NCI-H1417 treated with DMSO at 0.1 percent for 48 hours (cell line): ENCODE measurements around the gene FASN.
"Not testable (repeated sequence)": the region's sequence is repeated elsewhere in the genome, so short reads cannot be mapped to it uniquely, and the experiment has no call there.

ENCODE experiments used
- DNase-seq: peaks from one replicate; lab custom pipeline; 2025; lab: John Stamatoyannopoulos, UW

FASN gene

DNA sequence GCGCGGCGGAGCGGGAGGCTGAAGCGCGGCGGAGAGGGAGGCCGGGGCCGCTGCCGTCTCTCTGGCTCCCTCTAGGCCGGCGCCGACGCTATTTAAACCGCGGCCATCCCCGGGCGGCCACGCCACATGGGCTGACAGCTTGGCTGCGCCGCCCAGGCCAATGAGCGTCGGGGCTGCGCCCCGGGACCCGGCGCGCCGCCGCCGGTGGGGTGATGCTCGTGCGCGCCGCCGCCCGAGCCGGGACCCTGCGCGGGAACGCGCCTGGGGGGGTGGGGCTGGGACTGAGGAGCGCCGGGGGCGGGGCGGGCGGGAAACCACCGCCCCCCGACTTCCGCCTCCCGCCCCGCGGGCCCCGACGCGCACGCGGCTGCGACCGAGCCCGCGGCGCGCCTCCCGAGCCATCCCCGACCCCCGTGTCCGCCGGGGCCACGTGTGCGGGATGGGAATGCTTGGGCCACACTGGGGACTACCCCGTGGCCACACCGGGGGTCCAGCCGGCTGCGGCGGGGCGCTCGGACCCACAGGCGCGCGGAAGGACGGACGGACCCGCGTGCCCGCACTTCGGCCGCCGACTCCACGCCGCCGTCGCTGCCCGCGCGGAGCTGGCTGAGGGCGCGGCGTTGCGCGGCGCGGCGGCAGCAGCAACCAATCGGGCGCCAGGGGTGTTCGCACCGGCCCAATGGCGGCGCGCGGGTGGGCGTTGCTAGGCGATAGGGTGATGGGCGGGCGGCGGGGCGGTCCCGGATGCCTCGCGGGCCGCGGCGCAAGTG, at the start of gene FASN:
Gene FASN, minus strand, starts transcription at position 68 of the 770 bp plus-strand sequence. CDS start 1,791 bp downstream, outside the sequence.
- peak; percentile 53 for DNase-seq

- no peak for DNase-seq
These were observed 48.9 kb upstream of the FASN start for GRCh38 chr17:82146663-82147654.

DNA sequence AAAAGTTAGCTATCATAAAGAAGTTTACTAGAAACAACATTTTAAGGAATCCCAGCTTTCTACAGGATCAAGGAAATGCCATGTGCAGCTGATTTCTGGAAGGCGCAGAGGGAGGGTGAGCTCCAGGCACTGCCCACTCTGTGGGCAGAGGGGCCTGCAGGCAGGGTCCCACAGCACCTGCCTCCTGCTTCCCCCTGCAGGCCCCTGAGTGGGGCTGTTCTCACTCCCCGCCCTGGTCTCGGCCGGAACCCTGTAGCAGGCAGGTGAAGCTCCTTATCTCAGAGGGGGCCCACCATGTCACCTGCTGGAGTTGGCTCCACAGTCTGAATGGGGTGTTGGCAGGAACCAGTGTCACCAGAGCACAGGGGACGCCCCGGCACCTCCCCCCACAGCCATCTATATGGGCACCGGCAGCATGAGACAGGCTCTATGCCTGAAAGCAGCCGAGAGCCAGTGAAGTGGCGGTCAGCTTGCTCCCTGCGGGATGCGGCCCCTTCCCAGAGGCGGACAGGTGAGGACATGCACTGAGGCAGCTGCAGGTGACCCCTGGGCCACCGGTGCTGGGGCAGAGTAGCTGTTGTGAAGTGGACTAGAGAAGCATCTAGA, 47.6 kb upstream of the FASN start:
- DNase-seq: no peak

DNA sequence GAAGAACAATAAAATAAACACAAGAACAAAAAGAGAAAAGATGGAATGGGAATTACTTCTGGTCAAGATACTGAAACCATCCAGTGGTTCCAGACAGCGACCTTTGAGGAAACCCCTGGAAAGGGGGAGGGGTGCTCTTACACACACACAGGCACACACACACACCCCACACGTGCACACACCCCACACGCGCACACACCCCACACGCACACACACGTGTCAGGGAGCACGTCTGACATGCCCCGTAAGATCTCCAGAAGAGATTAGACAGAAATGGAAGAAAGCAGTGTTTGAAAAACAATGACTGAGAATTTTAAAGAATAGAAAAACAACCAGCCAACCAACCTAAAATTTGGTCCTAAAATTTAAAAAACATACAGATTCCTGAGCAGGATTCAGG, 45.3 kb upstream of the FASN start:
- no peak for DNase-seq

GRCh38 chr17:82139961-82140360, 41.9 kb upstream of the FASN start:
- DNase-seq: not testable (repeated sequence)

DNA sequence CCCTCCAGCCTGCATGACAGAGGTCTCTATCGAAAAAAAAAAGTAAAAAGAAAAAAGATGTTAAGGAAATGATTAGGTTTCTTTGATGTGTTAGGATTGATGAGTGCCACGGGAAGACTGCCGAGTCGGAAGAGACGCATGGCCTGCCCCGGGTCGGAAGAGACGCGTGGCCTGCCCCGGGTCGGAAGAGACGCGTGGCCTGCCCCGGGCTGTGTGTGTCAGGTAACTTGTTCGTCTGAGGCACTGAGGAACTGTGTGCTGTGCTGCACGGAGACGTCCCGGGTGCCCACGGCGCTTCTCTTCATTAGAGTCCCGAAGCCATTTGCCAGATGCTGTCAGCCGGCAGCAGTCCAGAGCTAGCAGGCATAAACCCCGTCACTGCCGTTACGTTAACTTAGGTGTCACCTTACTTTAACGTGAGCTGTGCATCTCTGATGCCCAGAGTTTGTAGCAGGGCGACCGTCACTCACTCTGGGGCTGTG, 40.5 kb upstream of the FASN start:
- no peak for DNase-seq

GRCh38 chr17:82134101-82134500, 36.1 kb upstream of the FASN start:
- DNase-seq: no peak

- DNase-seq: not testable (repeated sequence)
These were observed 35.3 kb upstream of the FASN start for GRCh38 chr17:82133166-82133953.

DNA sequence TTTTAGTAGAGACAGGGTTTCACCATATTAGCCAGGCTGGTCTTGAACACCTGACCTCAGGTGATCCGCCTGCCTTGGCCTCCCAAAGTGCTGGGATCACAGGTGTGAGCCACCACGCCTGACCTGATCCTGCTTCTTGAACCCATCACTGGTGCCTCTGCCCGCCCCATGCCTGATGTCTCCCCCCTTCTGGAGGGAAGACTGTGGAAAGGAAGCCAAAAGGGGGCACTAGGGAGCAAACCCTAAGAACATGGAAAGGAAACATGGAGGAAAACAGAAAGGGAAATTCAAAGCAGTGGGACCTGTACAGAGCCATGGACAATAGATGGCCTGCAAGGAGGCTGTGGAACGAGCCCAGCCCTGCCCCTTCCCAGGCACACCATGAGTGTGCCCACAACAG, 31.1 kb upstream of the FASN start:
- DNase-seq: no peak

- no peak for DNase-seq
These were observed 30.3 kb upstream of the FASN start for GRCh38 chr17:82128287-82128686.

- no peak for DNase-seq
These were observed 29.7 kb upstream of the FASN start for GRCh38 chr17:82127704-82128103.

DNA sequence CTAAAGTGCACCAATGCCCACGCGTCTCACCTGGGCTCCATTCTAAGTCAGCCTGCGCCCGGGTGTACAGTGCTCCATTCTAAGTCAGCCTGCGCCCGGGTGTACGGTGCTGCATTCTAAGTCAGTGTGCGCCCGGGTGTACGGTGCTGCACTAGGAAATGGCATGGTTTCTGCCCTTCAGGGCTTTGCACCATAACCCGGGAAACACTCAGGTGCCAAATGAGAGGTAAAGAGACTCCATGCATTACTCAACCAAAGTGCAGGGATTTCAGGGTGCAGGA, 29.2 kb upstream of the FASN start:
- no peak for DNase-seq

- DNase-seq: no peak
These were observed 28.7 kb upstream of the FASN start for GRCh38 chr17:82126556-82127314.

- no peak for DNase-seq
These were observed 26.1 kb upstream of the FASN start for GRCh38 chr17:82124101-82124500.

DNA sequence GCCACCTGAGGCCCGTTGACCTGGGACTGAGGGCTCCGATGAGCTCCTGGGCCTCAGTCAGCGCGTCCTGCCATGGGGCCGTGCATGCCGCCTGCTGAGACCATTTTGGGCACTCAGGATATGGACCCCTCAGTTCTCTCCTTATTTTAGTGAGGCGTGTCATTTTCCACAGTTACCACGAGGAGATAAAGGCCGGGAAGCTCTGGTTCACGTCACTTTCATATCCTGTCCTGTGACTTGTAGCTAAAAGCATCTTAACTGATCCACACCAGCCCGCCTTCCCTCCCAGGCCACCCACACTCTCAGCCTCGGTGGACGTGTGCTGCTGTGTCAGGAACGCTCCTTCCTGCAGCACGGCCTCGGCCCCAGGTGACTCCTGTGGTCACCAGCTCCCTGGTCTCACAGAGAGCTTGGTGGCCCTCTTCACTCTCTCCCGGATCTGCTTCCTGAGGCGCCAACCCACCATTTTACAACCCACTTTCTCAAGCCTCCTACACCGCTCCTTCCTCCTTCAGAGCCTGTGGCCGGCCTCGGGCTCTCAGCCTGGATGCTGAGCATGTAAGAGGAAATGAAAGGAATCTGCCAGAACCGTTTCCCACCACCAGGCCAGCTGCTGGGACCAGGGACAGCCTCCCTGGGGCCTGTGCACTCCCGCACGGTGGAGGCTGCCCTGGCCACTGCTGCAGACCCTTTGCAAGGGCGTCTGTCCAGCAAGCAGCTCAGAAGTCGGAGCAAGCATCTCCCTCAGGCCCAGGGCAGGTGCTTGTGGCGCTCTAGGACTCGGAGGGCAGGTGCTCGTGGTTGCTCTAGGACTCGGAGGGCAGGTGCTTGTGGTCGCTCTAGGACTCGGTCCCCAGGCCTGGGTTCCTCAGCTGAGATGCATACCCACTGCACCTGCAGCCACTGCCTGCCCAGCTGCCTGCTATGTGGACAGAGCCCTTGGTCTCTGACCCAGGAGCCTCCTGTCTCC, 23.9 kb upstream of the FASN start:
- DNase-seq: no peak

DNA sequence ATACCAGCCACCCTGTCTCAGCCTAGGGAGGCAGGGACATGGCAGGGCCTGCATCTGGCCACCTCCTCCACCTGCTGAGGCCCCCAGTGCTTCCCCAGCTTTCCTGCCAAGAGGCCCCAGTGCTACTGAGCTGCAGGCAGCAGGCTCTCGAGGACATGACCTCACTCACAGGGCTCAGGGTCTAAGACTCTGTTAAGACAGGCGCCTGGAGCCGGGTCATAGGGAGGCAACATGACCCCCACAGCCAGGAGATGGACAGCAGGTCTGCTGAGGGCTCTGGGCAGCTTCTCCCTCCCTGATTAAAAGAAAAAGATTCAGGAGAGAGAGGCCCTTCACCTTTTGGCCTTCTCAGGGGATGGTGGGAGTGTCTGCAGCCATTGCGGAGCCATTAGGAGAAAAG, 23.2 kb upstream of the FASN start:
- DNase-seq: no peak

- DNase-seq: no peak
These were observed 22.1 kb upstream of the FASN start for GRCh38 chr17:82120148-82120547.

GRCh38 chr17:82118815-82119380, 20.9 kb upstream of the FASN start:
- no peak for DNase-seq

DNA sequence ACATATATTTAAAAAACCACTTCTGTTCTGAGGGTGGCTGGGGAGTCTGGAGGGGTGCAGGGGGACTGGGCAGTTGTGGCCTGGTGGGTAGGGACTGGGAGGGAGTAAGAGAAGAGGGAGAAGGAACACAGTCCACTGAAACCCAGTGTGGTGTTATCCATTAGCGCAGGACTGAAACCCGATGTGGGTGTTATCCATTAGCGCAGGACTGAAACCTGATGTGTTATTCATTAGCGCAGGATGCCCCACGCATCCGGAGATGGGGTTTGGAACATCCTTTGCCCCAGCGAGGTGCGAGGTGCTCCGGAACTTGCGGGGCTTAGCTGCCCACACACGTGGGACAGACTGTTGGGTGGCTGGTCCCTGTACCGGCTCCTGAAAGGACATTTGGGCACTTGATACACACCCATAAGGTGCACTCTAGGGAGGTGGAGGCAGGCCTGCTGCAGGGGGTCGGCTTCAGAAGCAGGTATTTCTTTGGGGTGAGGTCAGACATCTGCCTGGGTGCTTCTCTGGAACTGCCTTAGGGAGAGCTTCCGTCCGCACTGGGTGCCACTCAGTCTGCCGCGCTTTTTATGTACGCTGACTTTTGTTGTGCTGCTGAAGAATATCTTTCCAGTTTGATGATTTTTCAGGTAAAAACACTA, 20.3 kb upstream of the FASN start:
- DNase-seq: no peak
